HCT116 (cell line): ENCODE results near the gene ADGRG6. TPM values are rescaled to one million over a fixed set of nuclear protein-coding genes. Genes with fewer than 3 reads are reported as not detected.

Source experiments
- ATAC-seq: fragments of 200-7000 bp; cut with Tn5 transposase; 2 replicates; pipeline ENCODE4 v1.9.1; 2020; ENCODE audit warnings: mild to moderate bottlenecking, moderate library complexity
- BruUV-seq: library from RNA; stranded (reverse); fragments of 400-500 nt; replicated peaks from 2 replicates; lab custom pipeline; 2021; lab: Mats Ljungman, UMichigan
- CTCF ChIA-PET: fragments of 300-600 bp; sonication (Branson Sonifier 250); formaldehyde crosslinking; loops from one replicate; lab custom pipeline; 2021; ENCODE audit warnings: antibody characterized with exemption; lab: Charles Lee
- POLR2A ChIA-PET: fragments of 300-600, 350-600 bp; sonication (Branson Sonifier 250); formaldehyde crosslinking; loops from one replicate; lab custom pipeline; 2021; ENCODE audit warnings: antibody characterized with exemption; lab: Charles Lee
- RAD21 ChIA-PET, 2 experiments: fragments of 300-600 bp; sonication (Branson Sonifier 250); formaldehyde crosslinking; loops; one replicate each; lab custom pipeline; 2023; ENCODE audit warnings: low total read pairs in 2 of 2; ENCODE audit not compliant: uncharacterized antibody in 2 of 2, unreplicated experiment in 2 of 2, low non-redundant PET in 1 of 2; lab: Charles Lee
- DNase-seq: peaks from one replicate; pipeline ENCODE4 v3.0.0-alpha.2; 2010; ENCODE audit warnings: low read depth, low spot score
- H2AFZ ChIP-seq: fragments of 200-600 bp; shearing (Covaris generic), sonication (generic); 2 replicates; pipeline ENCODE4 v1.6.1; 2017; ENCODE audit warnings: low read depth, mixed run types, mixed read lengths, antibody characterized with exemption, low read length; ENCODE audit not compliant: poor library complexity, severe bottlenecking
- H3K27ac ChIP-seq: 2 replicates; pipeline ENCODE4 v1.5.1; 2012; ENCODE audit warnings: low read depth, low read length
- H3K27me3 ChIP-seq: fragments of 200-600 bp; sonication (generic); 2 replicates; pipeline ENCODE4 v1.6.1; 2016; ENCODE audit warnings: mixed run types, low read length, mixed read lengths; ENCODE audit not compliant: insufficient read depth
- H3K36me3 ChIP-seq, 2 experiments: fragments of 200-500 bp in 1 of 2; fragments of 200-600 bp in 1 of 2; sonication (Bioruptor generic) in 1 of 2; sonication (generic) in 1 of 2; 2 replicates each; pipeline versions ENCODE4 v1.5.1 to v1.6.1; 2014 to 2016; ENCODE audit warnings: low read length in 2 of 2, inconsistent platforms in 1 of 2, mixed read lengths in 1 of 2, mixed run types in 1 of 2; ENCODE audit not compliant: insufficient read depth in 2 of 2, control insufficient read depth in 1 of 2
- H3K4me1 ChIP-seq, 2 experiments: fragments of 200-600 bp in 1 of 2; sonication (generic) in 1 of 2; 2 replicates each; pipeline versions ENCODE4 v1.5.1 to v1.6.1; 2012 to 2017; ENCODE audit warnings: low read length in 2 of 2, inconsistent platforms in 1 of 2, mild to moderate bottlenecking in 1 of 2, mixed read lengths in 1 of 2, mixed run types in 1 of 2, moderate library complexity in 1 of 2; ENCODE audit not compliant: insufficient read depth in 2 of 2, control insufficient read depth in 1 of 2
- H3K4me2 ChIP-seq: fragments of 200-600 bp; sonication (generic); 2 replicates; pipeline ENCODE4 v1.6.1; 2017; ENCODE audit warnings: mixed run types, low read length, mixed read lengths
- H3K4me3 ChIP-seq, 2 experiments: fragments of 200-600 bp in 1 of 2; sonication (generic) in 1 of 2; replicated peaks in 1 of 2; 2 replicates each; pipeline ENCODE4 v1.5.1; 2011 to 2016; ENCODE audit warnings: low read length in 2 of 2, control low read depth in 1 of 2, low read depth in 1 of 2, mild to moderate bottlenecking in 1 of 2, mixed read lengths in 1 of 2, mixed run types in 1 of 2
- H3K79me2 ChIP-seq: fragments of 200-600 bp; sonication (generic); 2 replicates; pipeline ENCODE4 v1.6.1; 2017; ENCODE audit warnings: mild to moderate bottlenecking, mixed run types, low read length, moderate library complexity, mixed read lengths; ENCODE audit not compliant: insufficient read depth
- H3K9ac ChIP-seq: fragments of 200-600 bp; sonication (generic); 2 replicates; pipeline ENCODE4 v1.6.1; 2016; ENCODE audit warnings: low read length, mixed read lengths
- H3K9me2 ChIP-seq: fragments of 200-600 bp; sonication (generic), shearing (Covaris generic); 2 replicates; pipeline ENCODE4 v1.6.1; 2017; ENCODE audit warnings: mixed run types, mild to moderate bottlenecking, moderate library complexity; ENCODE audit not compliant: insufficient read depth
- H3K9me3 ChIP-seq, 2 experiments: fragments of 200-500 bp in 1 of 2; fragments of 200-600 bp in 1 of 2; sonication (Bioruptor generic) in 1 of 2; sonication (generic) in 1 of 2; 2 replicates each; pipeline ENCODE4 v1.6.1; 2014 to 2017; ENCODE audit warnings: low read length in 2 of 2, mixed read lengths in 2 of 2, inconsistent platforms in 1 of 2, low read depth in 1 of 2, mild to moderate bottlenecking in 1 of 2, mixed run types in 1 of 2, moderate library complexity in 1 of 2; ENCODE audit not compliant: control insufficient read depth in 1 of 2, insufficient read depth in 1 of 2
- H4K20me1 ChIP-seq: fragments of 200-600 bp; sonication (generic), shearing (Covaris generic); 2 replicates; pipeline ENCODE4 v1.6.1; 2017; ENCODE audit warnings: mixed run types, mild to moderate bottlenecking, moderate library complexity; ENCODE audit not compliant: insufficient read depth
- CBX3 ChIP-seq: IDR thresholded peaks from 2 replicates; pipeline ENCODE4 v1.6.1; 2012; ENCODE audit warnings: low read depth
- CEBPB ChIP-seq: IDR thresholded peaks from 2 replicates; pipeline ENCODE4 v1.6.1; 2012; ENCODE audit warnings: low read depth
- ELF1 ChIP-seq: IDR thresholded peaks from 2 replicates; pipeline ENCODE4 v1.6.1; 2012; ENCODE audit warnings: low read depth, borderline replicate concordance
- EZH2 ChIP-seq: fragments of 200-600 bp; sonication (generic); IDR thresholded peaks from 2 replicates; pipeline ENCODE4 v1.6.1; 2017; ENCODE audit warnings: antibody characterized with exemption, mixed run types
- EZH2phosphoT487 ChIP-seq: fragments of 200-600 bp; IDR thresholded peaks from 2 replicates; pipeline ENCODE4 v1.6.1; 2018; ENCODE audit warnings: antibody characterized with exemption, borderline replicate concordance
- JUND ChIP-seq: IDR thresholded peaks from 2 replicates; pipeline ENCODE4 v1.6.1; 2012
- POLR2A ChIP-seq: IDR thresholded peaks from 2 replicates; pipeline ENCODE4 v1.7.0; 2011; ENCODE audit warnings: borderline replicate concordance; ENCODE audit not compliant: insufficient read depth, insufficient read length; ENCODE audit errors: extremely low read depth
- RAD21 ChIP-seq: IDR thresholded peaks from 2 replicates; pipeline ENCODE4 v1.6.1; 2012; ENCODE audit warnings: low read depth, mild to moderate bottlenecking
- REST ChIP-seq: IDR thresholded peaks from 2 replicates; pipeline ENCODE4 v1.6.1; 2012; ENCODE audit warnings: low read depth
- TCF7L2 ChIP-seq: IDR thresholded peaks from 2 replicates; pipeline ENCODE4 v1.7.0; 2011; ENCODE audit warnings: borderline replicate concordance, inconsistent platforms; ENCODE audit not compliant: insufficient read depth, insufficient read length; ENCODE audit errors: extremely low read depth
- YY1 ChIP-seq: IDR thresholded peaks from 2 replicates; pipeline ENCODE4 v1.6.1; 2011; ENCODE audit warnings: low read length, low read depth, moderate library complexity, mild to moderate bottlenecking; ENCODE audit not compliant: insufficient replicate concordance; ENCODE audit errors: extremely low read depth
- ZBTB33 ChIP-seq: IDR thresholded peaks from 2 replicates; pipeline ENCODE4 v1.6.1; 2011; ENCODE audit warnings: mild to moderate bottlenecking, low read length, moderate library complexity; ENCODE audit not compliant: insufficient replicate concordance; ENCODE audit errors: extremely low read depth
- ZFX ChIP-seq: fragments of 450-650 bp; IDR thresholded peaks from 2 replicates; pipeline ENCODE4 v1.6.1; 2017
- ZNF274 ChIP-seq: fragments of 200-500 bp; sonication (Bioruptor generic); IDR thresholded peaks from 2 replicates; pipeline ENCODE4 v1.6.1; 2014; ENCODE audit warnings: mild to moderate bottlenecking, low read depth, low read length, inconsistent platforms
- intact Hi-C: fragments of 100-400 bp; cut with micrococcal nuclease; formaldehyde crosslinking; loops from 2 replicates; pipeline ENCODE4 v1.10.0; 2022
- total RNA-seq: library from RNA; stranded (reverse); gene quantifications from one replicate; pipeline ENCODE4 v1.2.1, GENCODE V29; 2021; ENCODE audit not compliant: unreplicated experiment

The ADGRG6 gene
- total RNA-seq, 1 experiment from 2014 or later = 67.9 TPM

GRCh38 chr6:142321451-142321850, 19.6 kb downstream of the ADGRG6 start:
- Histone ChIP-seq H3K9ac (no peak overlapping the region), H3K4me3 (no peak overlapping the region), H3K4me1 (peaks cover 0 to 13% of the 10 kb centered on the region in 2 experiments; a peak in 2 of 4 replicates), H3K36me3 (no peaks in the 10 kb centered on the region), H3K27me3 (no peaks in the 10 kb centered on the region), H3K79me2 (peaks cover 85% of the 10 kb centered on the region), H2AFZ (no peak overlapping the region), H4K20me1 (no peaks in the 10 kb centered on the region), H3K4me2 (no peak overlapping the region), H3K9me3 (no peaks in the 10 kb centered on the region), H3K27ac (no peak overlapping the region), H3K9me2 (no peaks in the 10 kb centered on the region)
- no TSS peak for BruUV-seq
- POLR2A ChIA-PET = no interaction called here
- TF ChIP-seq TCF7L2 (no peak), CEBPB (no peak), EZH2phosphoT487 (no peak), ELF1 (no peak)
- intact Hi-C loops = no loop called here
- CTCF ChIA-PET = no interaction called here
- ATAC-seq (no peak), DNase-seq (no peak)
- RAD21 ChIA-PET = no interaction called here

- TF ChIP-seq YY1 (no peak), EZH2 (no peak), ZFX (no peak), EZH2phosphoT487 (no peak), TCF7L2 (no peak), CBX3 (no peak), ZBTB33 (no peak), ELF1 (no peak), JUND (no peak), RAD21 (no peak), REST (no peak), ZNF274 (no peak), POLR2A (no peak)
- ATAC-seq (no peak), DNase-seq (no peak)
- H3K9me2 ChIP-seq = no peaks in the 10 kb centered on the region
- H3K27ac ChIP-seq = no peak overlapping the region
- ChIA-PET POLR2A (no interaction called here), CTCF (no interaction called here), RAD21 (no interaction called here)
- H3K4me1 ChIP-seq = peaks cover 0 to 13% of the 10 kb centered on the region in 2 experiments; a peak in 2 of 4 replicates
- H4K20me1 ChIP-seq = no peaks in the 10 kb centered on the region
- no peak overlapping the region for H3K9ac ChIP-seq
- no peaks in the 10 kb centered on the region for H3K36me3 ChIP-seq
- no peaks in the 10 kb centered on the region for H3K27me3 ChIP-seq
- intact Hi-C loops = no loop called here
- H3K4me2 ChIP-seq = no peak overlapping the region
- H3K9me3 ChIP-seq = no peaks in the 10 kb centered on the region
- H3K79me2 ChIP-seq = peaks cover 85% of the 10 kb centered on the region
- no peak overlapping the region for H2AFZ ChIP-seq
- no peak overlapping the region for H3K4me3 ChIP-seq
- BruUV-seq = no TSS peak
These were observed 20.3 kb downstream of the ADGRG6 start for GRCh38 chr6:142322066-142322465.
